Measurements from ENCODE around the gene C16orf74.

DNA sequence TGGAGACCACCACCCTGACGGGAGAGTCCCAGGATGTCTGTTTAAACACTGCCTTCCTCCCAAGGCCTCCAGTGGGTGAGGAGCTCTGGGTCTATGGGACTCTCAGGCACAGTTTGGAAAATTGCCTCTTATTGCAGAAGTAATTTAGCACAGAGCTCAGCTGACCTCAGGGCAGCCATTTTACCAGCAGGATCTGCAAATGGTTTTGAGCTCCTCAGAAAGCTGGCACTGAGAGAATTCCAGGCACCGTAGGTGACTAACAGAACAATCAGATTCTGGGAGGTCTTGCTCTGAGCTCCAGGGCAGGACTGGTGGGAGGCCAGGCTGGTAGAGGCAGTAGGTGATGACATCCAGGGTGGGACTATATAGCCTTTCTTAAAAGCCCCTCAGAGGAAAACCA, 17.3 kb upstream of the C16orf74 start:
- TF ChIP-seq CTCF (optimal IDR thresholded peaks at IDR 0.05 in 1 of 3, IDR thresholded peaks at IDR 0.05 in 1 of 3, conservative IDR thresholded peaks at IDR 0.05 in 1 of 3; ENCODE audit: extremely low read depth in 1 of 3, insufficient read depth in 2 of 3, low read length in 3 of 3), result no peak
- no peak for TF ChIP-seq EZH2 (IDR thresholded peaks at IDR 0.05; ENCODE audit: low read length)

Measured in keratinocyte (primary cell).